HG03432 (cell line): ENCODE measurements around the gene USP49.

Experiments
- ATAC-seq: cut with Tn5 transposase; IDR thresholded peaks from one replicate; pipeline ENCODE4 v1.9.1; 2021; ENCODE audit warnings: mild to moderate bottlenecking, moderate library complexity; ENCODE audit not compliant: unreplicated experiment

The USP49 gene

DNA sequence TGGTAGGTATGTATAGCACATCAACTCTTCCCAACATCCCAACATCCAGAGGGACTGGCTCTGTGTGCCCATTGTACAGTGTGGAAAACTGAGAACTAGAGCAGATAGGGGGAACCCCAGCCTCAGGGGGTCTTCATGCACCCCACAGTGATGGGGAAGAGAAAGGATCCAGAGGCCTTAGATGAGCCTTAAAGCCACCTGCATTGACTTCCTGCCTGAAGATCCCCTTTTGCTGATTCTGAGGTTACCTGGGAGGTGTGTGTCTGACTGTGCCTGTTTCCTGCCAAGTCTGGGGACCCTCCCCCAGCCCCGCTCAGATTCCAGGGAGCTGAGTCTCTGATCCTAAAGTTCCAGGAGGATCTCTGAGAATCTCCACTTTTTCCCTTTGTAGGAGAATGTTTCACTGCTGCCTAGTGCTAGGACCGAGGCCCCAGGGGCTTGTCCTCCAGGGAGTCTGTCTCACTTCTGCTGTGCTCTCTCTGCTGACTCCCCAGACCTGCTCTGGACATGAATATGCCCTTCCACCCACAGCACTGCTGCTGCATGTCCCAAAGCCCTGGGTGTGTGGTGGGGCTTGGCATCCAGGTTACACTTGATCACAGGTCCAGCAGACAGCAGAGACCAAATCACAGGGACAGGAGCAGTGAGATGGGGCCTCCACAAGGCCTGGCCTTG lies 135.1 kb downstream of the USP49 start:
- ATAC-seq, result no peak

DNA sequence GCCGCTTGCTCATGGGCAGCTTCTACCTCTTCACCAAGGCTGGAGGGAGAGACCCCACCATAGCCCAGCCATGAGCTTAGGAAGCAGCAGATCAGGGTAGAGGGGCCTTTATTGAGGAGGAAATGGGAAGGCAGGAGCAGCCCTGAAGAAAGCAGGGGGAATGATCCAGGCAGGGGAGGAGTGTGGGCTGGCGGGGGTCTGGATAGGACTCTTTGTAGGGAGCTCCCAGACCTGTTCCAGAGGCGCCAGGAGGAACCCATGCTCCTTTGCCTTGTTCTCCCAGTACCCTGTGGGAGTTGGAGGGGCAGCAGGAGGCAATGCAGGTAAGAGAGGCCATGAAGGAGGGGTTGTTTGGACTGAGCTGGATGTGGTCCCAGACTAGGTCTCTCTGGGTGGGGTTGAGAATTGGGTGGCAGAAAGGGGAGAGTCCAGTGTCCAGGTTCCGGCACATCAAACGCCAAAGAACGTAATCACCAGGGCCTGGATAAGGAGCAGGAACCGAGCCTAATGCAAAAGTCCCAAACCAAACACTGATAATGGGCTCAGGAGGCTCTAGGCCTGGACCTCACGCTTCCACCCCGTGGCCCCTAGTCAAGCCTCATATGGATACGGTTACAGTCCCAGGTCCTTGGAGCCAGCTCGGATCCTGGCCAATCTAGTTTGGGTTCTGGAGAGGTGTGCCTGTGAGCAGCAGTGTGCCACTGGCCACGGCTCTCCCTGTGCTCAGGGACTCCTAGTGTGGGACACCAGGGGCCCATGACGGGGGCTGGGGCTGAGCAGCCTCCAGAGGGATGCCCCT lies 135.9 kb downstream of the USP49 start:
- no peak for ATAC-seq

DNA sequence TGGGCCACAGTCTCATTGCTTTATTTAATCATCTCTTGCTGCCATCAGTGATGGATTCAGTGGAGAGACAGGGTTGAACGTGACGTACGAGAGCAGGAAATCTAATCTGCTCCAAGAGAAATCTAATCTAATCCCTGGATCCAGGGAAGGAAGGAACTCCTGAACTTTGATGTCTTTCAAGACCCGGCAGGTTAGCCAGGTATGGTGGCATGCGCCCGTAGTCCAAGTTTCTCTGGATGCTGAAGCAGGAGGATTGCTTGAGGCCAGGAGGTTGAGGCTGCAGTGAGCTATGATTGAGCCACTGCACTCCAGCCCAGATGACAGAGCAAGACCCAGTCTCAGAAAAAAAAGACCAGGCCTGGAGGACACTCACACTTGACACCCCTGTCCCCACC lies 136.5 kb downstream of the USP49 start:
- no peak for ATAC-seq

GRCh38 chr6:41757931-41758640 lies 137.1 kb downstream of the USP49 start:
- no peak for ATAC-seq

GRCh38 chr6:41757271-41757670 lies 137.9 kb downstream of the USP49 start:
- ATAC-seq, result no peak

- ATAC-seq, result no peak
Measured at GRCh38 chr6:41756354-41756753, 138.8 kb downstream of the USP49 start.

DNA sequence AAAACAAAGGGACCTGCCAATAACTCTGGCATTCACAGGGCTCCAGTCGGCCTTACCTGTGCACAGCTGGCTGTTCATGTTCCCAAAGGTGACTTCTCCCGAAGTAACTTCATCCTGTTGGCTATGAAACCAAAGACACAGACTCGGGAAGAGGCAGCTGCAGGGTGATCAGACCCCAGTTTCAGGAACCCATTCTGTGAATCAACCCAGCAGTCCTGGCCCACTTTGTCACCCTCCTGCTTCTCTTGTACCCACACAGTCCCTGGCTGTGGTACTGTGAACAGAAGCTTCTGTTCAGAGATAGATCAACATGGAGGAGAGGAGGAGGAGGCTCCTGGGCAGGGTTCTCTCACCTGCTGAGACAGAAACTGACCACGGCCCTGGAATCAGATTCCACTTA lies 139.3 kb downstream of the USP49 start:
- no peak for ATAC-seq

GRCh38 chr6:41750374-41750773 lies 144.8 kb downstream of the USP49 start:
- no peak for ATAC-seq

- no peak for ATAC-seq
Measured at GRCh38 chr6:41748542-41748941, 146.6 kb downstream of the USP49 start.

DNA sequence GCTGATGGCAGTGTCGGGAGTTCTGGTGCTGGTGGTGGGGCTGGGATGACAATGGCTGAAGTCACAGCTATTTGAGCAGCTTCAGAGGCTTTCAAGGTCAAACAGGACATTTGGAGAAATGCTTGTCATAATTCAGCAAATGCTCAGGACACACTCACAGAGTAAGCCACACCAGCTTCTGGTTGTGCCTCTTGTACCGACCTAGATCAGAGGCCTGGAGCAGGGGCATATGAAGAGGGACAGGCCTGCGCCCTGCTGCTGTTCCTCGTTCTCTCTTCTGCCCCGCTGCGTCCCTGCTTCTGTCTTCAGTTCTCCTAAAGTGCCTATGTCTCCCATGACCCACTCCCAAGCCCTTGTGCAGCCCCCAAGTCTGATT lies 147.1 kb downstream of the USP49 start:
- no peak for ATAC-seq

DNA sequence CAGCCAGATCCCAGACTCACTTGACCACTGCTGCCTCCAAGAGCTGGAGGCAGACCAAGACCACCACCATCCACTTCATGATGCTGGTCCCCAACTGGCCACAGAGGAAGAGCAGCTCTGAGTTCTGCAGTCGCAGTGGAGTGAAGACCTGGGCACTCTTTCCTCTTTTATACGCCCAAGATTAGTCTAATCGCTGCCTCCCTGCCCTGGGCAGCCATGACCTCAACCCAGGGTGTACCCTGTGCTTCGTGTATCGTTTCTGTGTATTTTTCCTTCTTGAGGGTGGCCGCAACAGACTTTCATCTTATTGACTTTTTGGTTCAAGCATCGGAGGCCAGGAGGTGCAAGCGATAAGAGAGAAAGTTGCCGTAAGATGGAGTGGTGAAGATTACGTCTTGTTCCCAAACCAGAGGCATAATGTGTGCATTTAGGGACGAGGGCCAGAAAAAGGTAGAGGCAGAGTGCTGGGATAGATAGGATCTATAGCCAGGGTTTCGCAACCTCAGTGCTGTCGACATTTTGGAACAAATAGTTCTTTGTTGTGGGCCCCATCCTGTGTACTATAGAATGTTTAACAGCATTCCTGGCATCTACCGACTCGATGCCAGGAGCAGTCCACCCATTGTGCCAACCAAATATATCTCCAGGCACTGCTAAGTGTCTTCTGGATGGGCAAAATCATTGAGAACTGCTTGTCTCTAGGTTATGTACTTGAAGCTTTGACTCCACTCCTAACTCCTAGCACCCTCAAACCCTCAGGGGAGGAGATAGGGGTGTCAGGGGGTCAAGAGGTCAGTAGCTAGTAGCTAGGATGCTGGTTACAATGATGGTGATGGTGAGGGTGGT lies 147.7 kb downstream of the USP49 start, which contains the start of gene PGC:
TSS of gene PGC (minus strand) at position 142 of the 846 bp plus-strand sequence. CDS start at position 79, 63 bp downstream.
- no peak for ATAC-seq

GRCh38 chr6:41746107-41746506 lies 149.1 kb downstream of the USP49 start:
- ATAC-seq, result no peak

GRCh38 chr6:41744236-41744787 lies 150.9 kb downstream of the USP49 start:
- no peak for ATAC-seq

DNA sequence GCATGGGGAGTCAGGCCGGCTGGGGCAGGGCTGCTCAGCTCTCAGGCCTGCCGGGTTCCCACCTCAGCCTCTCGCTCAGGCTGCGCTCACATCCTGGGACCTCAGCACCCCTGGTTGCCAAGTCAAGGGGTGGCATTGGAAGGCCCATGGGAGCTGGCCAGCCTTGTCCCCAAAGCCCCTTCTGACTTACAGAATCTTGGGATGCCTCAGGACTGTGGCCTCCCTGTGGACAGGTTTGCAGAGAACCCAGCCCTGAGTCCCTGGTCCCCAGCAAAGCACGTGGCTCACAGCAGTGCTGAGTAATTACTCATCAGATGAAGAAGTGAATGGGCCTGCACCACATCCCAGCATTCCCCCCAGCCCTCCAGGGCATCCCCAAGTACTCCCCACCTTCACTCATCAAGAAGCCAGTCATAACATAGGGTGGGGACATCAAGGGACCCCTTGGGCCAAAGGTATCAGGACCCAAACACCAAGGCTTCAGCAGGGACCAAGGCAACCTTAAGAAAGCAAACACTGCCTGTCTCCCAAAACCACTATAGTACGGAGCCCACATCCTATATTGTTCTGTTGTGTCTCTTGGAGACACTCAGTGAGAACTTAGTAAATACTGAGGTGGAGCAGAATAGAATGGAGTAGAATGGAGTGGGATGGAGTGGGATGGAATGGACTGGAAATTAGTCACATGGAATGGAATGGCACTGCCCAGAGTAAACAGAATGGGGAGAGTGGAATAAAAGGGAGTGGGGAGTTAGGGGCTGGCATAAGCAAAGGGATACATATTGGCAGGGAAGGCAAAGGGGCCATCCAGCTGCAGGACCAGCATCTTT lies 151.6 kb downstream of the USP49 start:
- ATAC-seq, result no peak

DNA sequence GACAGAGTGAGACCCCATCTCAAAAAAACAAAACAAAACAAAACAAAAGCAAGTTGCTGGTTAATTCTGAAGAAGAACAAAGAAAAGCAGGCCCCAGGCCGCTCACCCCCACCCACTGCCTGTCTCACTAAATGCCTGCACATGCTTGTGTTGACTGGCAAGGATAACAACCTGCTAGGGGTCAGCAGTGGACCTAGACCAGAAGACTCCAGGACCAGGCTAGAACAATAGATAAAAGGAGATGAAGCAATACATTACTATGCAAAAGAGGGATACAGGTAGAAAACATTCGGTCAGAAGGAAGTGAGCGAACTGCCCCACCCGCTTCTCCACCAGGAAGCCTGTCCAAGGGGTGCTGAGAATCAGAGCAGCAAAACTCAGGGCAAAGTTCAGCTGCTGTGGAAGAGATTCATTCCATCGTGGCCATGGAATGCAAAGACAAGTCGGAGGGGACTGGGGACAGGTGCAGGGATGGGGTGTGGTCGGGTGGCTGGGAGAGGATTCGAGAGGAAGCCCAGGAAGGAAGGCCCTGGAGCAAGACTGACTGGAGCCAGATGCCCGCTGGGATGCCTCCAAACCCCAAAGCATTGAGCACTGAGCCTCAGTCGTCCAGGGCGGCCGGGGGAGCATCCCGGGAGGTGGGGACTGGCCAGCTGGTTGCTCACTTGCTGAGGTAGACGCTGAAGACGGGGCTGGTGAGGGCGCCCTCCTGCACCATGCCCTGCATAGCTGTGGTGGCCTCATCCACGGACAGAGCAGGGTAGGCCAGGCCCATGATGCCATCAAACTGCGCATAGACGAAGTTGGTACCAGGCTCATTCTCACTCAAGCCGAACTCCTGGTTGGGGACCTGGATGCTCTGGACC lies 153.3 kb downstream of the USP49 start:
- no peak for ATAC-seq

DNA sequence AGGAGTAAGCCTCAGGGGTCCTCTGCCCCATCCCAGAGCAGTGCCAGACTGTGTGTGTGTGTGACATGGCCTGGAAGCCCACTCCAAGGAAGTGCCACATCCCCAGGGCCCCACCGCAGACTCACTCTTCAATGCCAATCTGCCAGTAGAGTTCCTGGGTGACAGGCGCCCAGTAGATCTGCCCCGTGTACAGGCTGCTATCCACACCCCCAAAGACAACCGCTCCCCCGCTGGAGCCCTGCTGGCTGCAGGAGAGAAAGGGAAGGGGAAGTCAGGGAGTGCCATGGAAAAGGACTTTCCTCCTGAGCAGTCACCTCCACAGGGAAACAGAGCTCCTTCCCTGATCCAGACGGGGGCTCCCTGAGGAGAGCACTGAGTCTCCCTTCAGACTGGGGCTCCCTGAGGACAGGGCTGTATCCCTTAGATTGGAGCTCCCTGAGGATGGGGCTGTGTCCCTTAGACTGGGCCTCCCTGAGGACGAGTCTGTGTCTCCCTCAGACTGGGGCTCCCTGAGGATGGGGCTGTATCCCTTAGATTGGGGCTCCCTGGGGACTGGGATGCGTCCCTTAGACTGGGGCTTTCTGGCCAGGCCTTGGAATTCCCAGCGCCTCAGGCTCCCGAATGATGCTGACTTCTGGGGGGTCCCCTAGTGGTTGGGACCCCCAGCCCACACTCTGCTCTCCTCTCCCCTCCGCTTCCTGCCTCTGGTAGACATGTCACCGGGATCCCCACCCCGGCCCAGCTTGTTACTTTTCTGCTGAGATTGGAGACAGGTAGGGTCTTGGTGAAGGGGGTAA lies 154.6 kb downstream of the USP49 start:
- ATAC-seq, result no peak
